HPDE6-E6E7 (cell line): ENCODE results near the gene LYSMD1.

Experiments
- DNase-seq: peaks from one replicate; pipeline ENCODE4 v3.0.0; 2011; ENCODE audit warnings: missing footprints; ENCODE audit errors: extremely low spot score

Gene LYSMD1

GRCh38 chr1:151137789-151138188, 27.9 kb downstream of the LYSMD1 start:
- no peak for DNase-seq

GRCh38 chr1:151135433-151136385, 30.0 kb downstream of the LYSMD1 start:
- DNase-seq, result no peak

- DNase-seq, result no peak
Observed at GRCh38 chr1:151134991-151135390, 30.7 kb downstream of the LYSMD1 start.

- no peak for DNase-seq
Observed at GRCh38 chr1:151134396-151134795, 31.3 kb downstream of the LYSMD1 start.

- DNase-seq, result no peak
Observed at GRCh38 chr1:151133018-151133806, 32.5 kb downstream of the LYSMD1 start.

- DNase-seq, result no peak
Observed at GRCh38 chr1:151132335-151133017, 33.2 kb downstream of the LYSMD1 start.

GRCh38 chr1:151131701-151132334, 33.9 kb downstream of the LYSMD1 start:
- no peak for DNase-seq

GRCh38 chr1:151130987-151131586, 34.6 kb downstream of the LYSMD1 start:
- DNase-seq, result no peak

- no peak for DNase-seq
Observed at GRCh38 chr1:151128800-151129199, 36.9 kb downstream of the LYSMD1 start.

GRCh38 chr1:151124763-151125403, 40.8 kb downstream of the LYSMD1 start:
- DNase-seq, result no peak

- DNase-seq, result no peak
Observed at GRCh38 chr1:151113877-151114276, 51.8 kb downstream of the LYSMD1 start.
